ENCODE results near the gene SPIB.

SPIB gene

DNA sequence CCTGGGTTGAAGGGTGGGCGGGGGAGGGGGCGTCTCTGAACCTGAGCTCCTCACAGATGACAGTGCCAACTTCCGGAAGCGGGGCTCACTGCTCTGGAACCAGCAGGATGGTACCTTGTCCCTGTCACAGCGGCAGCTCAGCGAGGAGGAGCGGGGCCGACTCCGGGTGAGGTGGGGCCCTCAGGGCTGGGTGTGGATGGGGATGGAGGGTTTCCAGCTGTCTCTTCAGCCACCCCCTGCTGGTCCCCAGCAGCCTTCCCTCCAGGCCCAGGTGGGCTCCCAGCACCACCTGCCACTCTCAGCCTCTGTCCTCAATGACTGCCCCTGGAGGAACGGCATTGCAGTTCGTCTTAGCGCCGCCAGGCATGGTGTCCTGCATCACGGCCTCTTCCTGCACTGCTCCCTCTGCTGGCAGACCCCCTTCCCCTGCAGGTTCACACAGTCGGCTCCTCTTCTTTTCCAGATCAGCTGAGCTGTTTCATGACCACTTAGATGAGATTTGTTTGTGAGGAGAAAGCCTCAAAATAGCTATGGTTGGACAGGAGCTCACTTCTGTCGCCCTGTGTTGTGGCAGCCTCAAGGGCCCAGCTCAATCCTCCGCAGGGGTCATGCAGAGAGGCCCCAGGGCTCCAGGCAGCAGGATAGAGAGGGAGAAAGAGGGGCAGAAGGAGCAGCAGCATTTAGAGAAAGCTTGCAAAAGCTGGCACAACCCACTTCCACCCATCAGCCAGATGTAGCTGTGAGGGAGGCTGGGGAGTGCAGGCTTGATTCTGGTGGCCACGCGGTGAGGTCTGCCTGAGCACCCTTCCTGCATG lies 60.4 kb downstream of the SPIB start:
- TF ChIP-seq CTCF (IDR thresholded peaks at IDR 0.05) = no peak
- Histone ChIP-seq H3K36me3 (peaks cover 50% of the 10 kb centered on the region), H3K27ac (no peak overlapping the region)

GRCh38 chr19:50479761-50480251 lies 61.1 kb downstream of the SPIB start:
- Histone ChIP-seq H3K27me3 (no peaks in the 10 kb centered on the region), H3K9me3 (no peaks in the 10 kb centered on the region), H3K36me3 (peaks cover 50% of the 10 kb centered on the region), H3K27ac (no peak overlapping the region), H3K4me3 (ENCODE audit: low read depth in 1 of 2, low read length in 1 of 2) (no peak overlapping the region), H3K4me1 (ENCODE audit: control insufficient read depth in 1 of 2, insufficient read depth in 1 of 2, low read depth in 1 of 2, low read length in 1 of 2) (peaks cover 8 to 13% of the 10 kb centered on the region in 2 experiments)
- no peak for TF ChIP-seq CTCF (IDR thresholded peaks at IDR 0.05)

More for the DNA sequence above, 60.4 kb downstream of the SPIB start:
- H3K27me3 ChIP-seq = no peaks in the 10 kb centered on the region
- no peaks in the 10 kb centered on the region for H3K9me3 ChIP-seq
- peaks cover 8 to 13% of the 10 kb centered on the region in 2 experiments for H3K4me1 ChIP-seq (ENCODE audit: control insufficient read depth in 1 of 2, insufficient read depth in 1 of 2, low read depth in 1 of 2, low read length in 1 of 2)
- H3K4me3 ChIP-seq (ENCODE audit: low read depth in 1 of 2, low read length in 1 of 2) = no peak overlapping the region

DNA sequence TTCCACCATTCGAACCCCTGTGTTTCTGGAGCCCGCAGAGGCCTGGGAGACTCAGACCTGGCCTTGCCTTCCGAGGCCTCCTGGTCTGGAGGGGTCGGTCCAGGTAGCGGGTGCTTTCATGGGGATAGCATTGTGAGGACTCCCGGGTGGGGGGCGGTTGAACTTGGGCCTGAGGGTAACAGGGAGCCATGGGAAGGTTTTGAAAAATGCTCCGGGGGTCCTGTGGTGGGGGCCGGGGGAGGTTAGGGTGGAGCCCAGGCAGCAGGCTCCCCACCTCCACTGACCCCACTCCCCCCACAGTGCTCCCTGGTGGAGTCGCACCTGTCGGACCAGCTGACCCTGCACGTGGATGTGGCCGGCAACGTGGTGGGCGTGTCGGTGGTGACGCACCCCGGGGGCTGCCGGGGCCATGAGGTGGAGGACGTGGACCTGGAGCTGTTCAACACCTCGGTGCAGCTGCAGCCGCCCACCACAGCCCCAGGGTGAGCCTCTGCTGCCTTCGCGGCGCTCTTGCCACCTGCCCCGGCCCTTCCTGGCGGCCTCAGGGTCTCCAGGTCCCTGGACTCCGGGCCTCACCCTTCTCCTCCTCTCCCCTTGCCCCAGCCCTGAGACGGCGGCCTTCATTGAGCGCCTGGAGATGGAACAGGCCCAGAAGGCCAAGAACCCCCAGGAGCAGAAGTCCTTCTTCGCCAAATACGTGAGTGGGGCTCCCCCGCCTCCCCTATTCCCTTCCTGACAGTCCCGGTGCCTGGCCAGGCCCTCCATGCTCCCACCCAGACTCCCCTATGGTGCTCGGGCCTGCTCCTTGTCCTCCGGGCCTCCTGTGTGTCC lies 61.8 kb downstream of the SPIB start:
- H3K9me3 ChIP-seq = no peaks in the 10 kb centered on the region
- no peak overlapping the region for H3K27ac ChIP-seq
- no peak for TF ChIP-seq CTCF (IDR thresholded peaks at IDR 0.05)
- no peaks in the 10 kb centered on the region for H3K27me3 ChIP-seq
- peaks cover 50% of the 10 kb centered on the region for H3K36me3 ChIP-seq
- peaks cover 8 to 13% of the 10 kb centered on the region in 2 experiments for H3K4me1 ChIP-seq (ENCODE audit: control insufficient read depth in 1 of 2, insufficient read depth in 1 of 2, low read depth in 1 of 2, low read length in 1 of 2)
- no peak overlapping the region for H3K4me3 ChIP-seq (ENCODE audit: low read depth in 1 of 2, low read length in 1 of 2)
